Body of pancreas (tissue), 4 donors: ENCODE data around the gene SSR3. TPM values are rescaled to one million over a fixed set of nuclear protein-coding genes. Genes with fewer than 3 reads are reported as not detected.

Experiments
- ATAC-seq: fragments of 150-250 bp; one replicate; pipeline ENCODE4 v1.9.1; 2016
- DNase-seq, 4 donors: peaks; one replicate each; pipeline ENCODE4 v3.0.0-alpha.2; 2019
- H3K27ac ChIP-seq, 4 donors: fragments of 200-600 bp; sonication (generic); 1 replicate in 3 of 4; 2 replicates in 1 of 4; pipeline versions ENCODE4 v1.5.1 to v1.6.1; 2016 to 2019; ENCODE audit warnings: mild to moderate bottlenecking in 1 of 4, mixed read lengths in 1 of 4, moderate library complexity in 1 of 4
- H3K27me3 ChIP-seq, 2 donors: fragments of 200-600 bp; sonication (generic); one replicate each; pipeline ENCODE4 v1.6.0; 2016; ENCODE audit warnings: mild to moderate bottlenecking in 1 of 2
- H3K36me3 ChIP-seq, 2 donors: fragments of 200-600 bp; sonication (generic); replicated peaks in 1 of 2; 2 replicates each; pipeline ENCODE4 v1.5.1; 2016; ENCODE audit warnings: low read depth in 2 of 2; ENCODE audit not compliant: insufficient read depth in 1 of 2
- H3K4me1 ChIP-seq: fragments of 200-600 bp; sonication (generic); one replicate; pipeline ENCODE4 v1.6.0; 2016
- H3K4me3 ChIP-seq, 2 donors: fragments of 200-600 bp; sonication (generic); 1 replicate in 1 of 2; 2 replicates in 1 of 2; pipeline ENCODE4 v1.5.1; 2016 to 2019
- H3K9me3 ChIP-seq, 3 donors: fragments of 200-600 bp; sonication (generic); 1 replicate in 2 of 3; 2 replicates in 1 of 3; pipeline ENCODE4 v1.5.1; 2016
- POLR2A ChIP-seq, 3 donors: fragments of 450-650 bp; IDR thresholded peaks; one replicate each; pipeline ENCODE4 v1.6.1; 2016; ENCODE audit warnings: antibody characterized with exemption in 3 of 3, mild to moderate bottlenecking in 2 of 3
- WGBS, 2 donors: methylation state at CpG; one replicate each; pipeline ENCODE4 v1.1.5; 2017; 5-methylcytosine and 5-hydroxymethylcytosine counted together
- intact Hi-C: fragments of 100-400 bp; cut with DNase I; formaldehyde crosslinking; loops from one replicate; pipeline ENCODE4 v1.15.1; 2023
- total RNA-seq, 2 donors: library from RNA; depleted of rRNA; stranded (reverse); fragments of >200 nt; gene quantifications; one replicate each; pipeline ENCODE4 v1.1.0, GENCODE V29; 2016
- TF ChIP-seq, protein P1 (sequence below), 7 experiments: fragments of 450-650 bp in 4 of 7; fragments of 200-600 bp in 3 of 7; sonication (generic) in 3 of 7; IDR thresholded peaks; one replicate each; pipeline ENCODE4 v1.5.1; 2016 to 2019; ENCODE audit warnings: antibody characterized with exemption in 7 of 7

The SSR3 gene
- total RNA-seq, 2 donors from 2014 or later = 77.1 to 97.5 TPM

- no peak overlapping the region for H3K27ac ChIP-seq
- intact Hi-C loops = no loop called here
- ATAC-seq (no peak), DNase-seq (no peak)
- WGBS, 2 donors = 64 to 79% methylated on average over 3 of the region's 3 CpGs
- peaks cover 14% of the 10 kb centered on the region for H3K4me1 ChIP-seq
- TF ChIP-seq, protein P1, sequence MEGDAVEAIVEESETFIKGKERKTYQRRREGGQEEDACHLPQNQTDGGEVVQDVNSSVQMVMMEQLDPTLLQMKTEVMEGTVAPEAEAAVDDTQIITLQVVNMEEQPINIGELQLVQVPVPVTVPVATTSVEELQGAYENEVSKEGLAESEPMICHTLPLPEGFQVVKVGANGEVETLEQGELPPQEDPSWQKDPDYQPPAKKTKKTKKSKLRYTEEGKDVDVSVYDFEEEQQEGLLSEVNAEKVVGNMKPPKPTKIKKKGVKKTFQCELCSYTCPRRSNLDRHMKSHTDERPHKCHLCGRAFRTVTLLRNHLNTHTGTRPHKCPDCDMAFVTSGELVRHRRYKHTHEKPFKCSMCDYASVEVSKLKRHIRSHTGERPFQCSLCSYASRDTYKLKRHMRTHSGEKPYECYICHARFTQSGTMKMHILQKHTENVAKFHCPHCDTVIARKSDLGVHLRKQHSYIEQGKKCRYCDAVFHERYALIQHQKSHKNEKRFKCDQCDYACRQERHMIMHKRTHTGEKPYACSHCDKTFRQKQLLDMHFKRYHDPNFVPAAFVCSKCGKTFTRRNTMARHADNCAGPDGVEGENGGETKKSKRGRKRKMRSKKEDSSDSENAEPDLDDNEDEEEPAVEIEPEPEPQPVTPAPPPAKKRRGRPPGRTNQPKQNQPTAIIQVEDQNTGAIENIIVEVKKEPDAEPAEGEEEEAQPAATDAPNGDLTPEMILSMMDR (IDR thresholded peaks at IDR 0.05) = no peak
- TF ChIP-seq POLR2A (IDR thresholded peaks at IDR 0.05) = no peak
- H3K36me3 ChIP-seq = no peaks in the 10 kb centered on the region
- H3K9me3 ChIP-seq = no peaks in the 10 kb centered on the region
- H3K4me3 ChIP-seq = no peak overlapping the region
- H3K27me3 ChIP-seq = no peaks in the 10 kb centered on the region
These were observed 46.6 kb upstream of the SSR3 start for GRCh38 chr3:156601497-156601896.

DNA sequence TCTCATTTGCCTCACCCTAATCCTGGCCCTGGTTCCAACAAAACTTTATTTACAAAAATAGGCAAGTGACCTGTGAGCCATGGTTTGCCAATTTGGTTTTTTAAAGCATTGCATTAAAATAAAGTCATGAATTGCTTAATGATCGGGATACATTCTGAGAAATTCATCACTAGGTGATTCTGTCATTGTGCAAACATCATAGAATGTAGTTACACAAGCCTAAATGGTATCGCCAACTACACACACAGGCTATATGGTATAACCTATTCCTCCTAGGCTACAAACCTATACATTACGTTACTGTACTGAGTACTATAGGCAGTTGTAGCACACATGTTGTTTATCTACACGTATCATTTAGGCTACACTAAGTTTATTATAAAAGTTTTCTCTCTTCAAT is 45.9 kb upstream of the SSR3 start:
- WGBS, 2 donors = 86 to 93% methylated on average over 4 of the region's 4 CpGs
- H3K9me3 ChIP-seq = no peaks in the 10 kb centered on the region
- no peak for DNase-seq
- H3K4me3 ChIP-seq = no peak overlapping the region
- no peaks in the 10 kb centered on the region for H3K27me3 ChIP-seq
- TF ChIP-seq, protein P1 (IDR thresholded peaks at IDR 0.05) = no peak
- no peak for TF ChIP-seq POLR2A (IDR thresholded peaks at IDR 0.05)
- peaks cover 13% of the 10 kb centered on the region for H3K4me1 ChIP-seq
- no peak overlapping the region for H3K27ac ChIP-seq
- ATAC-seq = no peak
- H3K36me3 ChIP-seq = no peaks in the 10 kb centered on the region
- intact Hi-C loops = no loop called here

DNA sequence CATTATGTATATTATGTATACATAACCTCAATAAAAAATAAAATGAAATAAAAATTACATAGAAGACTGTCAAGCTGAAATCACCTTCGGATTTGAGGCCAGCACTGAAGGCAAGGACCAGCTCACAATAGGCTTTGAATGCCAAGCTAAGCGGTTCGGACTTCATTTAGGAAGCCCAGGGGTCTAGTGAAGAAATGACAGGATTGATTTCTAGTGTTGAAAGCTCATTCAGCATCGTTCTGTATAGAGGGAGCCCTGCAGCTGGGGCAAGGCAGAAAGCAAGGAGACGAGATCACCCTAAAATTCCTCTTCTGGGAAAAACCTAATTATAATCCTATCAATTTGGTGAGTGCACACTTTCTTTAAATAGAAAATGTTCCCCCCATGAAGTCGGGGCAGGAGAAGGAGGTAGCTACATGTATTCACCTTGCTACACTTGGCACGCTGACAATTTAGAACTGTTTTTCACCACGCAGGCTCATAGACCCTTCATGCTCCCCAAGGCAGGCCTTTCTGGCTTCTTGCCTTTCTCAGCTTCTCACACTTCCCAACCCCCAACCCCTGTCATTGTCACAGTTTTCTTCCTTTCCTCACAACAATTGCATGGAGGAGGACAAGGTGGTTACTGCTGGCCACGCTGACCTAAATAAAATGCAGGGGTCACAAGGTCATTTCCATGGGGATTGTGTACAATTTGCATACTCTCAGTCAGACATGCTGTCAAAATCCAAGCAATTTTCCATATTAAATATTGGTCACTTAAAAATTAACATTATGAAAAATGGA is 44.4 kb upstream of the SSR3 start:
- peaks cover 13% of the 10 kb centered on the region for H3K4me1 ChIP-seq
- ATAC-seq = no peak
- WGBS, 2 donors = 76 to 83% methylated on average over 9 of the region's 9 CpGs
- H3K27ac ChIP-seq = no peak overlapping the region
- no peak overlapping the region for H3K4me3 ChIP-seq
- H3K27me3 ChIP-seq = no peaks in the 10 kb centered on the region
- H3K9me3 ChIP-seq = no peaks in the 10 kb centered on the region
- TF ChIP-seq, protein P1 (IDR thresholded peaks at IDR 0.05) = no peak
- no peak for TF ChIP-seq POLR2A (IDR thresholded peaks at IDR 0.05)
- DNase-seq = no peak
- no peaks in the 10 kb centered on the region for H3K36me3 ChIP-seq
- intact Hi-C loops = no loop called here

- TF ChIP-seq POLR2A (IDR thresholded peaks at IDR 0.05) = no peak
- TF ChIP-seq, protein P1 (IDR thresholded peaks at IDR 0.05) = no peak
- ATAC-seq = no peak
- Histone ChIP-seq H3K9me3 (no peaks in the 10 kb centered on the region), H3K4me3 (no peak overlapping the region), H3K27me3 (no peaks in the 10 kb centered on the region), H3K4me1 (peaks cover 21% of the 10 kb centered on the region), H3K27ac (no peak overlapping the region), H3K36me3 (no peaks in the 10 kb centered on the region)
- DNase-seq = no peak
- WGBS, 2 donors = 90% methylated on average over 6 of the region's 6 CpGs
- intact Hi-C loops = no loop called here
These were observed 43.5 kb upstream of the SSR3 start for GRCh38 chr3:156598413-156598812.

DNA sequence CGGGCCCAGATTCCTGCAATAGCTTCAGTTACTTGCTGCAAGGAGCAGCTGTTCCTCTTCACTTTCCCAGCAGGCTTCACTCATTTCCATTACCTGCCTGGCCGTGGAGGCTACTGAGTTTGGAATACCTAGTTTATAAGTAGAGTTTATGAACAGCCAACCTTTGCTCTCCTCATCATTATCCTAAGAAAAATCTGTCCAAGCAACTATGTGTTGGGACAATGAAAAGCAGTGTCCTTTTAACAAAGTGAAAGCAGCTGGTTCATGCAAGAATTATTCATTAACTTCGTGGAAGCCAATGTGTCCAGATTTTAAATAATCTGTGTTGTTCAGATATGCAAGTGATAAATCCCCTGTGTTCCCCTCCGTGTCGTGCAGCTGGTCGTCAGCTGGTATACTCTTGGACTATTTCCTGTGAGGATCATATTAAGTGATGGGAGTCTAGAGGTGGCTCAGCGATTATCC is 39.3 kb upstream of the SSR3 start:
- DNase-seq = peak; percentile 25 to 50 (median 28)
- ATAC-seq = peak; percentile 94

More for the DNA sequence above, 39.3 kb upstream of the SSR3 start:
- H3K4me3 ChIP-seq = no peak overlapping the region
- peak in 1 of 3 donors; percentile 12 for TF ChIP-seq POLR2A (IDR thresholded peaks at IDR 0.05)
- TF ChIP-seq, protein P1 (IDR thresholded peaks at IDR 0.05) = no peak
- 9 to 15% methylated on average over 7 of the region's 7 CpGs for WGBS, 2 donors
- H3K36me3 ChIP-seq = no peaks in the 10 kb centered on the region
- intact Hi-C loops = no loop called here
- no peaks in the 10 kb centered on the region for H3K9me3 ChIP-seq
- peaks cover 25% of the 10 kb centered on the region for H3K4me1 ChIP-seq
- no peaks in the 10 kb centered on the region for H3K27me3 ChIP-seq
- peak overlapping the region in 3 of 4 donors; percentile 35 to 77 (median 36) for H3K27ac ChIP-seq
